Gastroesophageal sphincter (tissue), 3 donors: Measurements from ENCODE around the gene KATNIP.

Experiments
- CTCF ChIP-seq, 4 experiments: fragments of 200-600 bp in 2 of 4; fragments of 450-650 bp in 2 of 4; sonication (generic) in 1 of 4; IDR thresholded peaks; one replicate each; pipeline ENCODE4 v1.5.1; 2017 to 2019; ENCODE audit warnings: antibody characterized with exemption in 4 of 4, mild to moderate bottlenecking in 2 of 4, moderate library complexity in 2 of 4
- POLR2A ChIP-seq, 2 donors: fragments of 450-650 bp; IDR thresholded peaks; one replicate each; pipeline ENCODE4 v1.6.1; 2017; ENCODE audit warnings: antibody characterized with exemption in 2 of 2, mild to moderate bottlenecking in 2 of 2, moderate library complexity in 1 of 2
- POLR2AphosphoS5 ChIP-seq: sonication (generic); formaldehyde crosslinking; IDR thresholded peaks from one replicate; pipeline ENCODE4 v1.6.1; 2017; ENCODE audit warnings: antibody characterized with exemption

- TF ChIP-seq CTCF (IDR thresholded peaks at IDR 0.05) (no peak), POLR2A (IDR thresholded peaks at IDR 0.05) (no peak), POLR2AphosphoS5 (no peak)
Measured at GRCh38 chr16:27531826-27532800, 17.8 kb upstream of the KATNIP start.
